Measurements from ENCODE around the gene RAD54L2.
A peak's percentile ranks its signal among the peaks of the same experiment; 100 is the strongest.
"Not testable (repeated sequence)": the region's sequence is repeated elsewhere in the genome, so short reads cannot be mapped to it uniquely, and the experiment has no call there.

Gene RAD54L2

GRCh38 chr3:51539291-51539941 lies 897 bp downstream of the RAD54L2 start:
- Histone ChIP-seq H3K27me3 (ENCODE audit: insufficient read depth, poor library complexity, severe bottlenecking) (no peaks in the 10 kb centered on the region), H3K27ac (replicated peaks) (peak overlapping the region; percentile 66), H3K4me3 (replicated peaks; ENCODE audit: insufficient read depth, low read length) (peak overlapping the region; percentile 94)
- DNase-seq (ENCODE audit: low read depth in 1 of 2, low spot score in 1 of 2): peak; percentile 26 to 30
- TF ChIP-seq POLR2AphosphoS5 (IDR thresholded peaks at IDR 0.05; ENCODE audit: low read depth) (no peak), GABPA (IDR thresholded peaks at IDR 0.05; ENCODE audit: low read depth) (no peak), SPI1 (IDR thresholded peaks at IDR 0.05; ENCODE audit: borderline replicate concordance, low read depth) (no peak), REST (IDR thresholded peaks at IDR 0.05; ENCODE audit: insufficient replicate concordance, low read depth) (no peak)
- TF ChIP-seq, protein P1, sequence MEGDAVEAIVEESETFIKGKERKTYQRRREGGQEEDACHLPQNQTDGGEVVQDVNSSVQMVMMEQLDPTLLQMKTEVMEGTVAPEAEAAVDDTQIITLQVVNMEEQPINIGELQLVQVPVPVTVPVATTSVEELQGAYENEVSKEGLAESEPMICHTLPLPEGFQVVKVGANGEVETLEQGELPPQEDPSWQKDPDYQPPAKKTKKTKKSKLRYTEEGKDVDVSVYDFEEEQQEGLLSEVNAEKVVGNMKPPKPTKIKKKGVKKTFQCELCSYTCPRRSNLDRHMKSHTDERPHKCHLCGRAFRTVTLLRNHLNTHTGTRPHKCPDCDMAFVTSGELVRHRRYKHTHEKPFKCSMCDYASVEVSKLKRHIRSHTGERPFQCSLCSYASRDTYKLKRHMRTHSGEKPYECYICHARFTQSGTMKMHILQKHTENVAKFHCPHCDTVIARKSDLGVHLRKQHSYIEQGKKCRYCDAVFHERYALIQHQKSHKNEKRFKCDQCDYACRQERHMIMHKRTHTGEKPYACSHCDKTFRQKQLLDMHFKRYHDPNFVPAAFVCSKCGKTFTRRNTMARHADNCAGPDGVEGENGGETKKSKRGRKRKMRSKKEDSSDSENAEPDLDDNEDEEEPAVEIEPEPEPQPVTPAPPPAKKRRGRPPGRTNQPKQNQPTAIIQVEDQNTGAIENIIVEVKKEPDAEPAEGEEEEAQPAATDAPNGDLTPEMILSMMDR (IDR thresholded peaks at IDR 0.05; ENCODE audit: insufficient read depth, low read length): no peak

DNA sequence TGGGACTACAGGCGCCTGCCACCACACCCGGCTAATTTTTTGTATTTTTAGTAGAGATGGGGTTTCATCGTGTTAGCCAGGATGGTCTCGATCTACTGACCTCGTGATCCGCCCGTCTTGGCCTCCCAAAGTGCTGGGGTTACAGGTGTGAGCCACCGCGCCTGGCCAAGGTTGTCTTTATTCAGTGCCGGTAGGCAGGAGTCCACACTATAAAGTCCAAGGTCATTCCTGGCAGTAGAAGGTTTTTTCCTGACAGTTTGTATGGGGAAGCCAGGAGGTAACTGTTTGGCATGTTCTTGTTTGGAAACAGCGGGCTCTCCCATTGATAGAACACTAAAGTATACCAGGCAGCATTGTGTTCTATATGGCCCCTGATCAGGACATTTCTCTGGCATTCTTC lies 4.1 kb downstream of the RAD54L2 start:
- not testable (repeated sequence) for H3K27me3 ChIP-seq (ENCODE audit: insufficient read depth, poor library complexity, severe bottlenecking); DNase-seq (ENCODE audit: low read depth in 1 of 2, low spot score in 1 of 2); H3K4me3 ChIP-seq (replicated peaks; ENCODE audit: insufficient read depth, low read length); H3K27ac ChIP-seq (replicated peaks)

DNA sequence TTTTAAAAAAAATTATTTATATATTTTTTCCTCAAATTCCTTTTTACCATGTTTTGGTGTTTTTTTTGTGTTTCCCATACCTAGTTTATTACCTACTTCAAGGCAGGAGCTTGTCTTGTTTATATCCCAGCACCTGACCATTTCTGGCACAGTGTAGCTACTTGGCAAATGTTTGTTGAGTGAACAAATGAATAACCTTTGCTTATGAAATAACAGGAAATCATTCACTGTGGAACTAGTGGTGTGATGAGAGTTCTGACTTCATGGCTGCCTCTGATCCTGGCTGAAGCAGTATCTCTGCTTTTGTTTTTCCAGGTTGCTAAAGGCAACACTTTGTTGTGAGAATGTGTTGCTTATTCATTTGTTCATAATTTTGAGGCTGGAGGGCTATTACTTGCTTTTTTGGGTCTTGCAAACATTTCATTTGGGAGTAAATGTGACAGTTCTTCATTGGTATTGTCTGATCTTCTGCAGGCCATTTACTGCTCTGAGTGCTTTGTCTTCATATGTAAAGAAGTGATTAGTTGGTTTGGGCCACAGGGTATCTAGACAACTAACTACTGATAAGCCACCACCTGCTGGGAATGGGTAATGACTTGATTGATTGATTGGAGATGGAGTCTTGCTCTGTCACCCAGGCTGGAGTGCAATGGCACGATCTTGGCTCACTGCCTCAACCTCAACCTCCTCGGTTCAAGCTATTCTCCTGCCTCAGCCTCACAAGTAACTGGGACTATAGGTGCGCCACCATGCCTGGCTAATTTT lies 5.7 kb downstream of the RAD54L2 start:
- TF ChIP-seq REST (IDR thresholded peaks at IDR 0.05; ENCODE audit: insufficient replicate concordance, low read depth) (no peak), SPI1 (IDR thresholded peaks at IDR 0.05; ENCODE audit: borderline replicate concordance, low read depth) (no peak), POLR2AphosphoS5 (IDR thresholded peaks at IDR 0.05; ENCODE audit: low read depth) (no peak), GABPA (IDR thresholded peaks at IDR 0.05; ENCODE audit: low read depth) (no peak)
- TF ChIP-seq, protein P1 (IDR thresholded peaks at IDR 0.05; ENCODE audit: insufficient read depth, low read length): no peak
- no peaks in the 10 kb centered on the region for H3K27me3 ChIP-seq (ENCODE audit: insufficient read depth, poor library complexity, severe bottlenecking)
- no peak overlapping the region for H3K27ac ChIP-seq (replicated peaks)
- no peak overlapping the region for H3K4me3 ChIP-seq (replicated peaks; ENCODE audit: insufficient read depth, low read length)
- DNase-seq (ENCODE audit: low read depth in 1 of 2, low spot score in 1 of 2): no peak

- Histone ChIP-seq H3K4me3 (replicated peaks; ENCODE audit: insufficient read depth, low read length) (no peak overlapping the region), H3K27ac (replicated peaks) (no peak overlapping the region), H3K27me3 (ENCODE audit: insufficient read depth, poor library complexity, severe bottlenecking) (no peaks in the 10 kb centered on the region)
- no peak for DNase-seq (ENCODE audit: low read depth in 1 of 2, low spot score in 1 of 2)
- TF ChIP-seq GABPA (IDR thresholded peaks at IDR 0.05; ENCODE audit: low read depth) (no peak), REST (IDR thresholded peaks at IDR 0.05; ENCODE audit: insufficient replicate concordance, low read depth) (no peak), POLR2AphosphoS5 (IDR thresholded peaks at IDR 0.05; ENCODE audit: low read depth) (no peak), SPI1 (IDR thresholded peaks at IDR 0.05; ENCODE audit: borderline replicate concordance, low read depth) (no peak)
- TF ChIP-seq, protein P1 (IDR thresholded peaks at IDR 0.05; ENCODE audit: insufficient read depth, low read length): no peak
Measured at GRCh38 chr3:51547274-51547673, 8.8 kb downstream of the RAD54L2 start.

Data from HL-60 (cell line).